Fibroblast of the aortic adventitia (primary cell): ENCODE data around the gene AHCYL2. TPM values are rescaled to one million over a fixed set of nuclear protein-coding genes. Genes with fewer than 3 reads are reported as not detected.
A peak's percentile ranks its signal among the peaks of the same experiment; 100 is the strongest.
"Not testable (repeated sequence)": the region's sequence is repeated elsewhere in the genome, so short reads cannot be mapped to it uniquely, and the experiment has no call there.

Experiments
- DNase-seq: peaks from one replicate; pipeline ENCODE4 v3.0.0-alpha.2; 2010; ENCODE audit warnings: low read depth
- H3K4me3 ChIP-seq: 2 replicates; pipeline ENCODE4 v1.5.1; 2011; ENCODE audit warnings: low read depth, mild to moderate bottlenecking, control low read depth, low read length, moderate library complexity
- total RNA-seq: library from RNA; depleted of rRNA; stranded (reverse); fragments of >200 nt; gene quantifications from 2 replicates; pipeline ENCODE4 v1.2.3, GENCODE V29; 2012; ENCODE audit warnings: low replicate concordance
- TF ChIP-seq, protein P1 (sequence below): IDR thresholded peaks from 2 replicates; pipeline ENCODE4 v1.5.1; 2011; ENCODE audit warnings: mild to moderate bottlenecking, low read length, control low read depth, inconsistent platforms; ENCODE audit not compliant: insufficient read depth

Gene AHCYL2
- total RNA-seq, 1 donor = 12.1 TPM

GRCh38 chr7:129218514-129219062, 6.2 kb upstream of the AHCYL2 start:
- DNase-seq = peak; percentile 86
- no peak overlapping the region for H3K4me3 ChIP-seq
- TF ChIP-seq, protein P1, sequence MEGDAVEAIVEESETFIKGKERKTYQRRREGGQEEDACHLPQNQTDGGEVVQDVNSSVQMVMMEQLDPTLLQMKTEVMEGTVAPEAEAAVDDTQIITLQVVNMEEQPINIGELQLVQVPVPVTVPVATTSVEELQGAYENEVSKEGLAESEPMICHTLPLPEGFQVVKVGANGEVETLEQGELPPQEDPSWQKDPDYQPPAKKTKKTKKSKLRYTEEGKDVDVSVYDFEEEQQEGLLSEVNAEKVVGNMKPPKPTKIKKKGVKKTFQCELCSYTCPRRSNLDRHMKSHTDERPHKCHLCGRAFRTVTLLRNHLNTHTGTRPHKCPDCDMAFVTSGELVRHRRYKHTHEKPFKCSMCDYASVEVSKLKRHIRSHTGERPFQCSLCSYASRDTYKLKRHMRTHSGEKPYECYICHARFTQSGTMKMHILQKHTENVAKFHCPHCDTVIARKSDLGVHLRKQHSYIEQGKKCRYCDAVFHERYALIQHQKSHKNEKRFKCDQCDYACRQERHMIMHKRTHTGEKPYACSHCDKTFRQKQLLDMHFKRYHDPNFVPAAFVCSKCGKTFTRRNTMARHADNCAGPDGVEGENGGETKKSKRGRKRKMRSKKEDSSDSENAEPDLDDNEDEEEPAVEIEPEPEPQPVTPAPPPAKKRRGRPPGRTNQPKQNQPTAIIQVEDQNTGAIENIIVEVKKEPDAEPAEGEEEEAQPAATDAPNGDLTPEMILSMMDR = peak; percentile 84

DNA sequence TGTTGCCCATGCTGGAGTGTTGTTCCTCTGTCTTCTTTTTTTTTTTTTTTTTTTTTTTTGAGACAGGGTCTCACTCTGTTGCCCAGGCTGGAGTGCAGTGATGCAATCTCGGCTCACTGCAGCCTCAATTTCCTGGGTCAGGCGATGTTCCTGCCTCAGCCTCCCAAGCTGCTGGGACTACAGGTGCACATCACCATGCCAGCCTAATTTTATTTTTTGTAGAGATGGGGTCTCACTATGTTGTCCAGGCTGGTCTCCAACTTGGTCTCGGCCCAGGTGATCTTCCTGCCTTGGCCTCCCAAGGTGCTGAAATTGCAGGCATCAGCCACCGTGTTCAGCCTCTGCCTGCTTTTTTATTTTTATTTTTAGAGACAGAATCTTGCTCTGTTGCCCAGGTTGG, 5.7 kb upstream of the AHCYL2 start:
- DNase-seq, H3K4me3 ChIP-seq: not testable (repeated sequence)

DNA sequence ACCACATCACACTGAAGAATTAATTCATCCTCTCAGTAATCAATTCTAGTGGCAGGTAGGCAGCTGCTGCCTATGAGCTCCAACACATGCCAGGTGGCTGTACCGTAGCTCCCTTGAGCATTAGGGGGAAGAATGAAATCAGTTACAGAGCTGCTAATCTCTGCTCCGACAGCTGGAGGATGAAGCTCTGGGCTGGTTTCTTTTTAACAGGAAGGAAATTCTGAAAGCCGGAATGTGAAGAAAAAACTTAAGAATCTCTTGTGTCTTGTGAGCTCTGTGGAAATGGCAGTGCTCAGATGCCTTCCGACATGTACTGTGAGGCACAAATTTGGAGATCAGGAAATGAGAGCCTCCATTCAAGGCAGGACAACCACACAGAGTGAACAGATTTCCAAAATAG, 2.8 kb upstream of the AHCYL2 start:
- TF ChIP-seq, protein P1 = no peak
- H3K4me3 ChIP-seq = no peak overlapping the region
- peak; percentile 17 for DNase-seq

DNA sequence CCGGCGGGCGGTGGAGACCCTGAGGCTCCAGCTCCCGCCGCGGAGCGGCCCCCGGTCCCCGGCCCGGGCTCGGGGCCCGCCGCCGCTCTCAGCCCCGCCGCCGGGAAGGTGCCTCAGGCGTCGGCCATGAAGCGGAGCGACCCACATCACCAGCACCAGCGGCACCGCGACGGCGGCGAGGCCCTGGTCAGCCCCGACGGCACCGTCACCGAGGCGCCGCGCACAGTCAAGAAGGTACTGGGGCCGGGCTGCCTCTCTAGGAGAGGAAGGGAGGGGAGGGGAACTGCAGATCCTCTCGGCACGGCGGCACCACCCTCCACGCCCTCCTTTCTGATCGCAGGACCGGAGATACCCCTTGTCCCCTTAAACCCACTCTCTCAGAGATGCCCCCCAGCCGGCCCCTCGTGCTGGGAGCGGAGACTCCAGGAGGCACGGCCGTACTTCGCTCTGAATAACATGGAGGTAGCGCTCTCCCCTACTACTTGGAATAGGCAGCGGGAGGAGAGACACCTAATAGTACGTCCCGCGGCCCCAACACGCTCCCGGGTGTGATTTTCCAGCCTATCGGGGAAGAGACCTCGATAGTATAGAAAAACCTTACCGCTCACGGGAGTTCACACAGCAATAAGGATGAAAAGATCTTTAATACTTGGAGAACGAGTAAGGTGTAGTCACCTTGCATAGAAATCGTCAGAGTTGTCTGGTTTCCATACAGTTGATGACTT, 538 bp downstream of the AHCYL2 start:
- peak; percentile 25 for DNase-seq
- TF ChIP-seq, protein P1 = no peak
- peak overlapping the region; percentile 79 for H3K4me3 ChIP-seq

DNA sequence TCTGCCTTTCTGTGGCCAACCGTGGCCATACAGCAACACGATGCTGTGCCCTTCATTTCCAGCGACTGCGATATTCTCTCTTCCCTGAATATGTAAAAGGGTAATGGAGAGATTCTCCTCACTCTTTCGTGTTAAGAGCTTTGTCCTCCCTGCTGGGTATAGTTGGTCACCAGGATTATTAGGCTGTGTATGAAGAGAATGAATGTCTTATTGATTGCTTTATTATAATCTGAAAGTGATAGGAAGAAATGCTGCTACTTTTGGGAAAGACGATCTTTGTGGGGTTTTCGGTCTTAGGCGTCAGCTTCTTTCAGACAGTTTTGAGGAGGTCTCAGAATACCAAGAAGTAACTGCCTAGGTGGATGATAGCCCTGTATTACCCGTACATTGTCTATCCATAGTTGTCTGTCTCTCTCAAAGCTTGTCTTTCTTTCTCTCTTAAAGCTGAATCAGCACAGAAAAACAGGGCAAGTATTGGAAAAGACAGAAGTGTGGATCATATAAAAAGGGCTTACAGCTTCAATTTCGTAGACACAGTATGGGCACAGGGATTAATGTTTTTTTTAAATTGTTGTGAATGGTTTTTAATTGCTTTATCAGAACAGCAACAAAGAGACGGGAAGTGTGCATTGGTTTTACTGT, 1.2 kb downstream of the AHCYL2 start:
- DNase-seq = peak; percentile 24
- peak overlapping the region; percentile 79 for H3K4me3 ChIP-seq
- TF ChIP-seq, protein P1 = no peak

DNA sequence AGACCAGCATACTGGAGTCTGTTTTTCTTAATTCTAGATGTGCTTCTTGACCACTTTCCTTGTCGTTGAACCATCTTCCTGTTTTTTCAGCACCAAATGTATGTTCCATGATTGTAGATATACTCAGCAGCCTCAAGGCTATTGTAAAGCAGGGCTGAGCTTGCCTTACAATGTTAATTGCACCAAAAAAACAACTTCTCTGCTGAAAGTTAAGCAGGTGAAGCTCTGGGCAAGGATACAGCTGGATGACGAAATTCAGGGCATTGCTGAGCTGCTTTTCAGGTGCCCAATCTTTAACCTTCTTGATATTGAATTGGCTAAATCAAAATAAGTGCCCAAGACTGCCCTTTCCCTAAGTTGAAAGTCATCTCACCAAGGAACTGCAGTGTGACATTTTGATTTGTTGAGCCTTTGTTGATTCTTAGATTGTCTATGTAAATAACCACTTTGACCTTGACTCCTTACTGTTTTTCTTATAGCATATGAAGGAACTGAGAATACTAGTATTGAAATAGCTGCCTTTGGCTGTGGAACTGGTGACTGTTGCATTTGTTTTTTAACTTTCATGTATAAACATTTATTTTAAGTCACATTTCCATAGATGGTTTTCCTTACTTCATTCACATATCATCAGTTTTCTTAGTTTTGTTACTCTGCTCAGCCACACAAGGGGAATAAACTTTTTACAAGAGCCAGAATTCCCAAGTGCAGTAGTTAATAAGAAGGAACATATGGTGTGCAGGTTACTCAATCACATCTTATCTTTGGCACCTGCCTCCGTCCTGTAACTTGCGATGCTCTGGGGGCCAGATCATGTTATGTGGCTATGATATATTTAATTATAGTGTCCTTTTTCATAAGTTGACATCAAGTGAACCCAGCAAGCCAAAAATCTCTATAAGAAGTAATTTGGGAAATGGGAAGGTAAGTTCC, 3.1 kb downstream of the AHCYL2 start:
- TF ChIP-seq, protein P1 = no peak
- H3K4me3 ChIP-seq = no peak overlapping the region
- no peak for DNase-seq
